GM19395 (cell line): ENCODE data around the gene PPP2R2B.
"Not testable (repeated sequence)": the region's sequence is repeated elsewhere in the genome, so short reads cannot be mapped to it uniquely, and the experiment has no call there.

Experiments used
- ATAC-seq: cut with Tn5 transposase; IDR thresholded peaks from one replicate; pipeline ENCODE4 v1.9.1; 2021; ENCODE audit warnings: mild to moderate bottlenecking, moderate library complexity; ENCODE audit not compliant: unreplicated experiment

The PPP2R2B gene

GRCh38 chr5:146622391-146622790 lies 256.2 kb downstream of the PPP2R2B start:
- no peak for ATAC-seq

- ATAC-seq = no peak
These were observed 257.9 kb downstream of the PPP2R2B start for GRCh38 chr5:146620669-146621051.

GRCh38 chr5:146620031-146620668 lies 258.4 kb downstream of the PPP2R2B start:
- ATAC-seq = no peak

GRCh38 chr5:146618434-146618833 lies 260.1 kb downstream of the PPP2R2B start:
- ATAC-seq = no peak

GRCh38 chr5:146609731-146610130 lies 268.8 kb downstream of the PPP2R2B start:
- ATAC-seq = not testable (repeated sequence)

- no peak for ATAC-seq
These were observed 270.8 kb downstream of the PPP2R2B start for GRCh38 chr5:146607659-146608332.

GRCh38 chr5:146606893-146607292 lies 271.7 kb downstream of the PPP2R2B start:
- no peak for ATAC-seq

- ATAC-seq = no peak
These were observed 278.2 kb downstream of the PPP2R2B start for GRCh38 chr5:146600376-146600775.

- ATAC-seq = no peak
These were observed 279.3 kb downstream of the PPP2R2B start for GRCh38 chr5:146599261-146599660.

- ATAC-seq = no peak
These were observed 283.5 kb downstream of the PPP2R2B start for GRCh38 chr5:146595088-146595487.

- ATAC-seq = no peak
These were observed 286.2 kb downstream of the PPP2R2B start for GRCh38 chr5:146592352-146592751.

- no peak for ATAC-seq
These were observed 289.6 kb downstream of the PPP2R2B start for GRCh38 chr5:146589028-146589345.

- no peak for ATAC-seq
These were observed 290.1 kb downstream of the PPP2R2B start for GRCh38 chr5:146588331-146589027.

- no peak for ATAC-seq
These were observed 291.8 kb downstream of the PPP2R2B start for GRCh38 chr5:146586752-146587151.

- no peak for ATAC-seq
These were observed 293.8 kb downstream of the PPP2R2B start for GRCh38 chr5:146584750-146585149.

GRCh38 chr5:146582051-146582596 lies 296.4 kb downstream of the PPP2R2B start:
- no peak for ATAC-seq

- ATAC-seq = no peak
These were observed 298.3 kb downstream of the PPP2R2B start for GRCh38 chr5:146580237-146580636.

GRCh38 chr5:146574713-146575112 lies 303.8 kb downstream of the PPP2R2B start:
- no peak for ATAC-seq

- ATAC-seq = no peak
These were observed 310.4 kb downstream of the PPP2R2B start for GRCh38 chr5:146568161-146568560.

- ATAC-seq = peak; percentile 98
These were observed 312.7 kb downstream of the PPP2R2B start for GRCh38 chr5:146565764-146566367.

- no peak for ATAC-seq
These were observed 314.4 kb downstream of the PPP2R2B start for GRCh38 chr5:146564007-146564762.
